Endodermal cell (in vitro differentiated cells): ENCODE data around the gene TSSK6. TPM values are rescaled to one million over a fixed set of nuclear protein-coding genes. Genes with fewer than 3 reads are reported as not detected.

Source experiments
- DNase-seq: peaks from one replicate; pipeline ENCODE4 v3.0.0-alpha.2; 2017
- H3K27ac ChIP-seq: 2 replicates; pipeline ENCODE4 v1.5.1; 2013; ENCODE audit warnings: mild to moderate bottlenecking, low read depth, low read length, moderate library complexity
- H3K27me3 ChIP-seq: 2 replicates; pipeline ENCODE4 v1.6.1; 2013; ENCODE audit warnings: mild to moderate bottlenecking, low read length, moderate library complexity; ENCODE audit not compliant: insufficient read depth, control insufficient read depth, poor library complexity, severe bottlenecking
- H3K36me3 ChIP-seq: 2 replicates; pipeline ENCODE4 v1.7.0; 2013; ENCODE audit warnings: mild to moderate bottlenecking, low read length, moderate library complexity; ENCODE audit not compliant: control insufficient read depth, insufficient read depth
- H3K4me1 ChIP-seq: one replicate; pipeline ENCODE4 v1.7.0; 2013; ENCODE audit warnings: low read length; ENCODE audit not compliant: control insufficient read depth, insufficient read depth
- H3K4me3 ChIP-seq: 2 replicates; pipeline ENCODE4 v1.5.1; 2013; ENCODE audit warnings: mild to moderate bottlenecking, low read length, moderate library complexity
- H3K9ac ChIP-seq: 2 replicates; pipeline ENCODE4 v1.6.1; 2013; ENCODE audit warnings: mild to moderate bottlenecking, low read length, moderate library complexity; ENCODE audit not compliant: poor library complexity, severe bottlenecking; ENCODE audit errors: extremely low read depth
- H3K9me3 ChIP-seq: 2 replicates; pipeline ENCODE4 v1.6.1; 2013; ENCODE audit warnings: mild to moderate bottlenecking, low read length, moderate library complexity; ENCODE audit not compliant: control insufficient read depth
- H3K27ac Mint-ChIP-seq: 2 replicates; pipeline ENCODE4 v1.8.0; 2020; ENCODE audit warnings: mixed read lengths
- H3K27me3 Mint-ChIP-seq: 2 replicates; pipeline ENCODE4 v1.8.0; 2021; ENCODE audit warnings: mild to moderate bottlenecking, mixed read lengths; ENCODE audit not compliant: insufficient read depth
- H3K36me3 Mint-ChIP-seq: 2 replicates; pipeline ENCODE4 v1.8.0; 2020; ENCODE audit warnings: low read depth, mixed read lengths
- H3K4me1 Mint-ChIP-seq: 2 replicates; pipeline ENCODE4 v1.8.0; 2020; ENCODE audit warnings: mixed read lengths
- H3K4me3 Mint-ChIP-seq: 2 replicates; pipeline ENCODE4 v1.8.0; 2020; ENCODE audit warnings: mild to moderate bottlenecking, moderate library complexity, mixed read lengths
- H3K9me3 Mint-ChIP-seq: 2 replicates; pipeline ENCODE4 v1.8.0; 2020; ENCODE audit warnings: mild to moderate bottlenecking, mixed read lengths
- CTCF ChIP-seq: fragments of 200-600 bp; sonication (generic); conservative IDR thresholded peaks from 2 replicates; pipeline ENCODE4 v1.5.0; 2021; ENCODE audit warnings: antibody characterized with exemption, mild to moderate bottlenecking
- WGBS, 2 experiments: methylation state at CpG; one replicate each; pipeline versions ENCODE4 v1.1.5 to v1.1.7; 2013; ENCODE audit warnings: missing lambda C conversion rate in 2 of 2, mixed read lengths in 1 of 2; ENCODE audit not compliant: insufficient coverage in 1 of 2, insufficient read length in 1 of 2; 5-methylcytosine and 5-hydroxymethylcytosine counted together
- total RNA-seq, 2 donors: library from RNA; stranded (reverse); fragmentation: NEBNext Ultra II Directional in 1 of 2; extraction: Animal tissue kit (Norgen Biotek cat#: 25700) in 1 of 2; gene quantifications; 2 replicates in 1 of 2; 3 replicates in 1 of 2; pipeline ENCODE4 v1.2.1, GENCODE V29; 2021

TSSK6 gene
- total RNA-seq, 2 donors from 2014 or later = 2.9 to 5.0 TPM

- H3K27ac ChIP-seq = no peak overlapping the region
- no peaks in the 10 kb centered on the region for H3K9me3 Mint-ChIP-seq
- no peak overlapping the region for H3K4me3 ChIP-seq
- TF ChIP-seq CTCF = no peak
- DNase-seq = no peak
- H3K9ac ChIP-seq = no peak overlapping the region
- H3K27me3 Mint-ChIP-seq = no peaks in the 10 kb centered on the region
- H3K36me3 ChIP-seq = peaks cover 5% of the 10 kb centered on the region
- peak overlapping the region; percentile 72 for H3K27ac Mint-ChIP-seq
- H3K27me3 ChIP-seq = no peaks in the 10 kb centered on the region
- peaks cover 12% of the 10 kb centered on the region for H3K36me3 Mint-ChIP-seq
- H3K9me3 ChIP-seq = no peaks in the 10 kb centered on the region
- no peak overlapping the region for H3K4me3 Mint-ChIP-seq
- no peaks in the 10 kb centered on the region for H3K4me1 ChIP-seq
- 87 to 94% methylated on average over 15 to 26 of the region's 26 CpGs for WGBS, 2 experiments
- no peaks in the 10 kb centered on the region for H3K4me1 Mint-ChIP-seq
These were observed 46.8 kb upstream of the TSSK6 start for GRCh38 chr19:19561946-19562664.

- peaks cover 8% of the 10 kb centered on the region for H3K36me3 Mint-ChIP-seq
- Histone ChIP-seq H3K9me3 (no peaks in the 10 kb centered on the region), H3K4me1 (no peaks in the 10 kb centered on the region), H3K36me3 (peaks cover 5% of the 10 kb centered on the region), H3K4me3 (no peak overlapping the region), H3K27ac (no peak overlapping the region), H3K9ac (no peak overlapping the region), H3K27me3 (no peaks in the 10 kb centered on the region)
- no peaks in the 10 kb centered on the region for H3K9me3 Mint-ChIP-seq
- no peak for DNase-seq
- no peak for TF ChIP-seq CTCF
- no peaks in the 10 kb centered on the region for H3K4me1 Mint-ChIP-seq
- H3K27me3 Mint-ChIP-seq = no peaks in the 10 kb centered on the region
- 86 to 88% methylated on average over 4 of the region's 4 CpGs for WGBS, 2 experiments
- no peak overlapping the region for H3K4me3 Mint-ChIP-seq
- H3K27ac Mint-ChIP-seq = no peak overlapping the region
These were observed 44.6 kb upstream of the TSSK6 start for GRCh38 chr19:19559931-19560330.

- Histone ChIP-seq H3K9me3 (no peaks in the 10 kb centered on the region), H3K27me3 (no peaks in the 10 kb centered on the region), H3K36me3 (no peaks in the 10 kb centered on the region), H3K4me1 (no peaks in the 10 kb centered on the region), H3K9ac (no peak overlapping the region), H3K4me3 (no peak overlapping the region), H3K27ac (no peak overlapping the region)
- no peaks in the 10 kb centered on the region for H3K36me3 Mint-ChIP-seq
- no peaks in the 10 kb centered on the region for H3K9me3 Mint-ChIP-seq
- 94 to 95% methylated on average over 13 to 16 of the region's 16 CpGs for WGBS, 2 experiments
- TF ChIP-seq CTCF = no peak
- H3K27ac Mint-ChIP-seq = no peak overlapping the region
- H3K27me3 Mint-ChIP-seq = peaks cover 1% of the 10 kb centered on the region
- no peaks in the 10 kb centered on the region for H3K4me1 Mint-ChIP-seq
- no peak for DNase-seq
- no peak overlapping the region for H3K4me3 Mint-ChIP-seq
These were observed 43.3 kb upstream of the TSSK6 start for GRCh38 chr19:19558636-19559035.
